ENCODE results near the gene DNAH2.

The DNAH2 gene

GRCh38 chr17:7727886-7728285 is 10.3 kb downstream of the DNAH2 start:
- Histone ChIP-seq H3K4me3 (ENCODE audit: extremely low read depth, insufficient read depth, low read length, poor library complexity, severe bottlenecking) (no peak overlapping the region), H3K9me3 (ENCODE audit: control insufficient read depth, low read length) (no peaks in the 10 kb centered on the region), H3K4me1 (ENCODE audit: control insufficient read depth, insufficient read depth, low read length, poor library complexity, severe bottlenecking) (no peaks in the 10 kb centered on the region), H3K36me3 (ENCODE audit: control insufficient read depth, insufficient read depth, low read length) (no peaks in the 10 kb centered on the region), H3K27ac (ENCODE audit: low read depth, low read length, severe bottlenecking) (no peak overlapping the region)
- 81 to 96% methylated on average over 3 of the region's 3 CpGs for WGBS, 2 experiments (ENCODE audit: insufficient coverage in 2 of 2)

GRCh38 chr17:7729816-7730215 is 12.3 kb downstream of the DNAH2 start:
- Histone ChIP-seq H3K36me3 (ENCODE audit: control insufficient read depth, insufficient read depth, low read length) (no peaks in the 10 kb centered on the region), H3K9me3 (ENCODE audit: control insufficient read depth, low read length) (no peaks in the 10 kb centered on the region), H3K4me3 (ENCODE audit: extremely low read depth, insufficient read depth, low read length, poor library complexity, severe bottlenecking) (no peak overlapping the region), H3K27ac (ENCODE audit: low read depth, low read length, severe bottlenecking) (no peak overlapping the region), H3K4me1 (ENCODE audit: control insufficient read depth, insufficient read depth, low read length, poor library complexity, severe bottlenecking) (no peaks in the 10 kb centered on the region)
- WGBS, 2 experiments (ENCODE audit: insufficient coverage in 2 of 2) = no CpG with 5 or more reads among the region's 1 CpG

- H3K9me3 ChIP-seq (ENCODE audit: control insufficient read depth, low read length) = no peaks in the 10 kb centered on the region
- H3K27ac ChIP-seq (ENCODE audit: low read depth, low read length, severe bottlenecking) = no peak overlapping the region
- H3K36me3 ChIP-seq (ENCODE audit: control insufficient read depth, insufficient read depth, low read length) = no peaks in the 10 kb centered on the region
- 92 to 97% methylated on average over 8 to 10 of the region's 14 CpGs for WGBS, 2 experiments (ENCODE audit: insufficient coverage in 2 of 2)
- no peaks in the 10 kb centered on the region for H3K4me1 ChIP-seq (ENCODE audit: control insufficient read depth, insufficient read depth, low read length, poor library complexity, severe bottlenecking)
- H3K4me3 ChIP-seq (ENCODE audit: extremely low read depth, insufficient read depth, low read length, poor library complexity, severe bottlenecking) = no peak overlapping the region
Observed at GRCh38 chr17:7732981-7733539, 15.5 kb downstream of the DNAH2 start.

- Histone ChIP-seq H3K4me1 (ENCODE audit: control insufficient read depth, insufficient read depth, low read length, poor library complexity, severe bottlenecking) (no peaks in the 10 kb centered on the region), H3K9me3 (ENCODE audit: control insufficient read depth, low read length) (no peaks in the 10 kb centered on the region), H3K36me3 (ENCODE audit: control insufficient read depth, insufficient read depth, low read length) (no peaks in the 10 kb centered on the region), H3K4me3 (ENCODE audit: extremely low read depth, insufficient read depth, low read length, poor library complexity, severe bottlenecking) (no peak overlapping the region), H3K27ac (ENCODE audit: low read depth, low read length, severe bottlenecking) (no peak overlapping the region)
- WGBS, 2 experiments (ENCODE audit: insufficient coverage in 2 of 2) = 91% methylated on average over 5 of the region's 5 CpGs
Observed at GRCh38 chr17:7737601-7738000, 20.1 kb downstream of the DNAH2 start.

GRCh38 chr17:7739746-7740145 is 22.2 kb downstream of the DNAH2 start:
- WGBS, 2 experiments (ENCODE audit: insufficient coverage in 2 of 2) = 86 to 91% methylated on average over 9 of the region's 14 CpGs
- peaks cover 8% of the 10 kb centered on the region for H3K4me1 ChIP-seq (ENCODE audit: control insufficient read depth, insufficient read depth, low read length, poor library complexity, severe bottlenecking)
- no peak overlapping the region for H3K27ac ChIP-seq (ENCODE audit: low read depth, low read length, severe bottlenecking)
- H3K9me3 ChIP-seq (ENCODE audit: control insufficient read depth, low read length) = no peaks in the 10 kb centered on the region
- H3K4me3 ChIP-seq (ENCODE audit: extremely low read depth, insufficient read depth, low read length, poor library complexity, severe bottlenecking) = no peak overlapping the region
- H3K36me3 ChIP-seq (ENCODE audit: control insufficient read depth, insufficient read depth, low read length) = no peaks in the 10 kb centered on the region

GRCh38 chr17:7740481-7741001 is 23.0 kb downstream of the DNAH2 start:
- peaks cover 12% of the 10 kb centered on the region for H3K4me1 ChIP-seq (ENCODE audit: control insufficient read depth, insufficient read depth, low read length, poor library complexity, severe bottlenecking)
- 92 to 94% methylated on average over 37 to 42 of the region's 42 CpGs for WGBS, 2 experiments (ENCODE audit: insufficient coverage in 2 of 2)
- no peak overlapping the region for H3K4me3 ChIP-seq (ENCODE audit: extremely low read depth, insufficient read depth, low read length, poor library complexity, severe bottlenecking)
- H3K36me3 ChIP-seq (ENCODE audit: control insufficient read depth, insufficient read depth, low read length) = no peaks in the 10 kb centered on the region
- no peak overlapping the region for H3K27ac ChIP-seq (ENCODE audit: low read depth, low read length, severe bottlenecking)
- no peaks in the 10 kb centered on the region for H3K9me3 ChIP-seq (ENCODE audit: control insufficient read depth, low read length)

GRCh38 chr17:7742729-7743128 is 25.2 kb downstream of the DNAH2 start:
- H3K9me3 ChIP-seq (ENCODE audit: control insufficient read depth, low read length) = no peaks in the 10 kb centered on the region
- H3K36me3 ChIP-seq (ENCODE audit: control insufficient read depth, insufficient read depth, low read length) = no peaks in the 10 kb centered on the region
- H3K4me1 ChIP-seq (ENCODE audit: control insufficient read depth, insufficient read depth, low read length, poor library complexity, severe bottlenecking) = peaks cover 20% of the 10 kb centered on the region
- H3K27ac ChIP-seq (ENCODE audit: low read depth, low read length, severe bottlenecking) = no peak overlapping the region
- no peak overlapping the region for H3K4me3 ChIP-seq (ENCODE audit: extremely low read depth, insufficient read depth, low read length, poor library complexity, severe bottlenecking)
- WGBS, 2 experiments (ENCODE audit: insufficient coverage in 2 of 2) = 80 to 84% methylated on average over 7 of the region's 10 CpGs

GRCh38 chr17:7744416-7744815 is 26.9 kb downstream of the DNAH2 start:
- H3K9me3 ChIP-seq (ENCODE audit: control insufficient read depth, low read length) = peaks cover 2% of the 10 kb centered on the region
- H3K4me1 ChIP-seq (ENCODE audit: control insufficient read depth, insufficient read depth, low read length, poor library complexity, severe bottlenecking) = peaks cover 29% of the 10 kb centered on the region
- no peak overlapping the region for H3K4me3 ChIP-seq (ENCODE audit: extremely low read depth, insufficient read depth, low read length, poor library complexity, severe bottlenecking)
- WGBS, 2 experiments (ENCODE audit: insufficient coverage in 2 of 2) = 91 to 92% methylated on average over 8 of the region's 8 CpGs
- H3K36me3 ChIP-seq (ENCODE audit: control insufficient read depth, insufficient read depth, low read length) = no peaks in the 10 kb centered on the region
- no peak overlapping the region for H3K27ac ChIP-seq (ENCODE audit: low read depth, low read length, severe bottlenecking)

- Histone ChIP-seq H3K36me3 (ENCODE audit: control insufficient read depth, insufficient read depth, low read length) (no peaks in the 10 kb centered on the region), H3K9me3 (ENCODE audit: control insufficient read depth, low read length) (peaks cover 6% of the 10 kb centered on the region), H3K4me3 (ENCODE audit: extremely low read depth, insufficient read depth, low read length, poor library complexity, severe bottlenecking) (no peak overlapping the region), H3K4me1 (ENCODE audit: control insufficient read depth, insufficient read depth, low read length, poor library complexity, severe bottlenecking) (peaks cover 29% of the 10 kb centered on the region), H3K27ac (ENCODE audit: low read depth, low read length, severe bottlenecking) (peak overlapping the region; percentile 80)
- whole genome bisulfite sequencing, 2 experiments (ENCODE audit: insufficient coverage in 2 of 2) = 33 to 53% methylated on average over 3 to 4 of the region's 7 CpGs
Observed at GRCh38 chr17:7745748-7746470, 28.4 kb downstream of the DNAH2 start.

- WGBS, 2 experiments (ENCODE audit: insufficient coverage in 2 of 2) = 73 to 88% methylated on average over 1 to 3 of the region's 4 CpGs
- Histone ChIP-seq H3K4me1 (ENCODE audit: control insufficient read depth, insufficient read depth, low read length, poor library complexity, severe bottlenecking) (peaks cover 31% of the 10 kb centered on the region), H3K9me3 (ENCODE audit: control insufficient read depth, low read length) (peaks cover 6% of the 10 kb centered on the region), H3K4me3 (ENCODE audit: extremely low read depth, insufficient read depth, low read length, poor library complexity, severe bottlenecking) (no peak overlapping the region), H3K36me3 (ENCODE audit: control insufficient read depth, insufficient read depth, low read length) (no peaks in the 10 kb centered on the region), H3K27ac (ENCODE audit: low read depth, low read length, severe bottlenecking) (peak overlapping the region; percentile 97)
Observed at GRCh38 chr17:7747635-7748071, 30.1 kb downstream of the DNAH2 start.

Measured in mesodermal cell (in vitro differentiated cells).